ENCODE measurements around the gene PTTG1IP.
"Not testable (repeated sequence)": the region's sequence is repeated elsewhere in the genome, so short reads cannot be mapped to it uniquely, and the experiment has no call there.

Gene PTTG1IP

GRCh38 chr21:44838951-44839350 is 34.5 kb downstream of the PTTG1IP start:
- DNase-seq = no peak

GRCh38 chr21:44838039-44838895 is 35.2 kb downstream of the PTTG1IP start:
- DNase-seq = peak; percentile 73

GRCh38 chr21:44837537-44837936 is 36.0 kb downstream of the PTTG1IP start:
- DNase-seq = peak; percentile 68

GRCh38 chr21:44836666-44837471 is 36.6 kb downstream of the PTTG1IP start:
- DNase-seq = peak; percentile 71

- no peak for DNase-seq
Observed at GRCh38 chr21:44836349-44836665, 37.2 kb downstream of the PTTG1IP start.

- DNase-seq = no peak
Observed at GRCh38 chr21:44835647-44835973, 37.9 kb downstream of the PTTG1IP start.

GRCh38 chr21:44834951-44835646 is 38.4 kb downstream of the PTTG1IP start:
- DNase-seq = no peak

- DNase-seq = no peak
Observed at GRCh38 chr21:44834231-44834950, 39.1 kb downstream of the PTTG1IP start.

GRCh38 chr21:44833663-44834062 is 39.8 kb downstream of the PTTG1IP start:
- DNase-seq = no peak

GRCh38 chr21:44832516-44833255 is 40.8 kb downstream of the PTTG1IP start:
- not testable (repeated sequence) for DNase-seq

GRCh38 chr21:44831227-44831860 is 42.1 kb downstream of the PTTG1IP start:
- no peak for DNase-seq

- no peak for DNase-seq
Observed at GRCh38 chr21:44829507-44830092, 43.9 kb downstream of the PTTG1IP start.

- DNase-seq = no peak
Observed at GRCh38 chr21:44828362-44829056, 45.0 kb downstream of the PTTG1IP start.

- no peak for DNase-seq
Observed at GRCh38 chr21:44823179-44823660, 50.3 kb downstream of the PTTG1IP start.

GRCh38 chr21:44822484-44823178 is 50.9 kb downstream of the PTTG1IP start:
- DNase-seq = no peak

GRCh38 chr21:44820851-44821250 is 52.6 kb downstream of the PTTG1IP start:
- DNase-seq = no peak

- no peak for DNase-seq
Observed at GRCh38 chr21:44819283-44820243, 53.9 kb downstream of the PTTG1IP start.

- DNase-seq = no peak
Observed at GRCh38 chr21:44818640-44819011, 54.9 kb downstream of the PTTG1IP start.

Measured in NCI-H69 (cell line).